ENCODE data around the gene CDK6.
"Not testable (repeated sequence)": the region's sequence is repeated elsewhere in the genome, so short reads cannot be mapped to it uniquely, and the experiment has no call there.

CDK6 gene

DNA sequence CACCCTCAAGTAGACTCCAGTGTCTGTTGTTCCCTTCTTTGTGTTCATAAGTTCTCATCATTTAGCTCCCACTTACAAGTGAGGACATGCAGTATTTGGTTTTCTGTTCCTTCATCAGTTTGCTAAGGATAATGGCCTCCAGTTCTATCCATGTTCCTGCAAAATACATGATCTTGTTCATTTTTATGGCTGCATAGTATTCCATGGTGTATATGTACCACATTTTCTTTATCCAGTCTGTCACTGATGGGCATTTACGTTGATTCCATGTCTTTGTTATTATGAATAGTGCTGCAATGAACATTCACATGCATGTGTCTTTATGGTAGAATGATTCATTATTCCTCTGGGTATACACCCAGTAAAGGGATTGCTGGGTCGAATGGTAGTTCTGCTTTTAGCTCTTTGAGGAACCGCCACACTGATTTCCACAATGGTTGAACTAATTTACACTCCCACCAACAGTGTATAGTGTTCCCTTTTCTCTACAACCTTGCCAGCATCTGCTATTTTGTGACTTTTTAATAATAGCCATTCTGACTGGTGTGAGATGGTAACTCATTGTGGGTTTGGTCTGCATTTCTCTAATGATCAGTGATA, 79.0 kb downstream of the CDK6 start:
- DNase-seq: not testable (repeated sequence)

DNA sequence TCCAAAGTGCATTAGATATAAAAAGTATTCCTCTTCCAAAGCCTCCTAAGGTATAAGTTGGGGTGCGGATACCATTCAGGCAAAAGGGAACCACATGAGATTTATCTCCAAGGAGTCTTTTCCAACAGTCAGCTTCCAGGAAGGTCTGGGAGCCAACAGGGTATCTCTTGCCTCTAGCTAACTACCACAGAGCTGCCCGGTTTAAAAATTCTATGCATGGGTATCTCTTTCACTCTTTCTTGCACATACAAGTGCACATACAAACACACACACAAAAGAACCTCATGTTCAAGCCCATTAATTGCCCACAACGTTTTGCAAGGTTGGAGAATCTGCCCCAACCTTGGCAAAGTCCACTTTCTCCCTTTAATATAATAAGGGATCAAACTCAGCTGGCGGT, 80.7 kb downstream of the CDK6 start:
- no peak for DNase-seq

DNA sequence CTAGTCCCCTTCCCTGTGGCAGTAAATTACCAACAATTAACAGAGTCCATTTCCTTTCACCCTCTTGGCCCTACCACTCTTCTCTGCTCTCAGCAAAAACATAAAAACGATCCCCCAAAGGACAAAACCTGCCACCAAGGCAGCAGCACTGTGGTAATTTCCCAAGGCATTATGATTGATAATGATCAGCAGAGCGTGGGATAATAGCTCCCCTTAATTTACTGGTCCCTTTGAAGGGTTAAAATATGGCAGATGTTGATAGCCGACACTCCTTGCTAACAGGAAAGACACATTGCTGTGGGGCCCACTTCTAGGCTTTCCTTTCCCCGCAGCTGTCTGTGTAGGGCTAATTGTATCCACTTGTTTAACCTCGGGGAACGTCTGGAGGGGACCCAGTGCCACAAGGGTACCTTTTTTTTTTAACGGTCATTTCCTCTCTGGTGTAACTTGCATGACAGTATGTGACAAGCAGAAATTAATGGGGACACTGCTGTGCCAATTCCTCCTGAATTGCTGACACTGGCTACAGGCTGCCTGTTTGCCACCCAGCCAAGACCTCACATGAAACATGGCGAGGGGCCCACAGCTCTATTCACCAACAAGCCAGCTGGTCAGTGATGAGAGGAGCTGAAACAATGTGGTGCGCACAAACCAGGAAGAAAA, 81.3 kb downstream of the CDK6 start:
- DNase-seq: no peak

DNA sequence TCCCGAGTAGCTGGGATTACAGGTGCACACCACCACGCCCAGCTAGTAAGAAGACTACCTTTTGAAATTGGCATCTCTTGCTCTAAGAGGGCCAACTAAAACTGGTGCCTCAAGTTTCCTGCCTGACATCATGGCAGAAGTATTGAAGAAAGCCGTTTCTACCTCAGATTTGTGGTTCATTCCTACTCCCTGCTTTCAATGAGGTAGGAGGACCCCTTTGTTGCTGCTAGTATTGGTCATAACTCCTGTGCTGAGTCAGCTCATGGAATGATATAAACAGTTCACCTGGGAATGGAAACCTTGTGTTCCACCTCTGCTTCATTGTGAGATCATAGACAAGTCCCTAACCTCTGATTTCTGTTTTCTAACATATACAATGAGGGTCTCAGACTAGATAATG, 82.8 kb downstream of the CDK6 start:
- peak; percentile 31 for DNase-seq

DNA sequence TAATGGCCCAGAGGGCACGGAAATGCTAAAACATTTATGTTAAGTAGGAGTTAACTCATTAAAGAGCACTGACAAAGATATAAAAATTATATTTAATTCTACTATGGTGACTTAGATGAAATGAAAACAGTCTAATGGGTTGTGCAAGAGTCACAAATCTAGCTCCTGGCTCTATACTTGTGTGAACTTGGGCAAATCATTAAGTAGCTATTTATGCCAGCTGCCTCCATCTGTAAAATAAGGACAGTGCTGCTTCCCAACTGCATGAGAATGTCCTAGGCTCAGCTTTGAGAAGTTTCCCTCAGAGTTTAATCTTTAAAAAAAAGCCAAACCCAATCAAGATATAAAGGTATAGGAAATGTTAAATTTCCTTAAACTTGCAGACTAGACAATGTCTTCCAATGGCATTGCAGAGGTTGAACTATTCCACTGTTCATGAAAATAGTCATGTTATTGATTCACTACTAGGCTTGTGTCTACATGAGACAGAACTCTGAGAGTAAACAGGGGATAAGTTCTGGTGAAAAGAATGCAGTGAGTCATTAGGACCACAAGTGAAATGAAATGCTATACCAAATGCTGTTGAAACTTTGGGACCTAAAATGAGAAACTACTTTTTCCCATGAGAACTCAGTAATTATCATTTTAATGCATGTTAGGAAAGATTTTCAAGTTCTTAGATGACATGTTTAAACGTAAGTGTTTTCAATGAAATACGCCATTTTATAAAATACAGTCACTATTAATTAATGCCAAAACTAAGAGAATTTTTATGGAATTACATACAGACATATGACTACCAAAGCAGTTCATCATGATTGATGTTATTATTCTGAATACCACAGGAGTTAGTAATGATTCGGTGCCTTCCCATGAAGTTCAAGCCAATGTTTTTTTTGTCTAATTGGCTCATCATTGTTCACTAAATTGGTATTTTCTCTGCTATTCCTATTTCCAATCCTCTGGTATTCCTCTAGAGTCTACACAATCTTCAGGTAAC, 84.2 kb downstream of the CDK6 start:
- DNase-seq: peak; percentile 35

DNA sequence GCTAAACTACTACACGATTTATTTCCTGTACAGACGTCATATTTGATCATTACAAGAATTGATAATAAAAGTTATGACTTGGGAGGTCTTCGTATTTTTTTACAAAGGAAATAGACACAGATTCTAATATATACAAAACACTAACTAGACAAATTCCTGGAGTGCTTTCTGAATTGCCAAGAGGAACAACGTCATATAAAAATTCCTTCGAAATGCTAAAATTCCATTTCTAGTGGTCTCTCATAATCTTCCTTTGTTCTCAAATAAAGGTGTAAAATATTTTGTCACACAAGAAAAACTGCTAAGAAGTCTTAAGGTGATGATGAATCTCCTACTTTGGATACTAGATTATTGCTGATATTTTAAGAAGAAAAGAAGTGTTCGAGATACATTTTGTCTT, 85.4 kb downstream of the CDK6 start:
- DNase-seq: no peak

DNA sequence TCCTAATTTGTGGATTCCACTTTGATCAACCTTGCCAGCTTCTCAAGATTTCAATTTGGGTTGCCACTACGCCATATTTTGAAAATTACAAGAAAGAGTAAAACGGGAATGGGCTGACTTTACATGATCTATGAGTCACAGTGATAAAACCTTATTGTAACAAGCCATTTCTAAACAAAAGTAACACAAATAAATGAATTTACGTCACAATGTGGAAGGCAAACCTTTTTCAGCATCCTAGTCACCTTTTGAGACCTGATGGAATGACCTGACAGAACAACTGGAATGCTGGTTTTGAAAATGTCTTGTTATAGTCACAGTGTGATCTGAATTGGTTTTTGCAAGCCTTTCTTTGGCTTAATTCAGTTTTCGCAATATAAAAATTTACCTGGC, 85.9 kb downstream of the CDK6 start:
- no peak for DNase-seq

DNA sequence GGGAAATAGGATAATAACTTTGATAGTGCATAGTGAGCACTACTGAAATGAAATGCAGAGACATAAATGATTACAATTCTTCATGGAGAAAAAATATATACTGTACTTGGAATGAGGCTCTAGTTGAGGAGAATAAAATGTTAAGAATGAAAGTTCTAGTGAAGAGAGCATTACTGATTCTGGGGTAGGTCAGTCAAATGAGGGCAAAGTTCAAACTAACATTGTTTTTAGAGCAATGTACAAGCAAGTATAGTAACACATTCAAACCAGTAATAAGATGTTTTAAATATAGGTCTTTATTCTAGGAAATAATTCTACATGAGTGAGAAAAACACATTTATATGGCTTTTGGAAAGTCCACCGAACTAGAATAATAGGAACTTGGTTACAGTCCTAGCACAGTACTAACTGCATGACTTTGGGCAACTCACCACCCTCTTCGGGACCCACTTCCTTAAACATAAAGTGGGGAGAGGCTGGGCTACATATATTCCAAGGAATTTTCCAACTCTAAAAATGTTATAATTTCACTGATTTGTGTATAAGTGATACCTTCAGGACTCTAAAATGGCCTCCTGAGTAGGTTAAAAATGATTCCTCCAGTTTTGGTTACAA, 86.4 kb downstream of the CDK6 start:
- DNase-seq: no peak

DNA sequence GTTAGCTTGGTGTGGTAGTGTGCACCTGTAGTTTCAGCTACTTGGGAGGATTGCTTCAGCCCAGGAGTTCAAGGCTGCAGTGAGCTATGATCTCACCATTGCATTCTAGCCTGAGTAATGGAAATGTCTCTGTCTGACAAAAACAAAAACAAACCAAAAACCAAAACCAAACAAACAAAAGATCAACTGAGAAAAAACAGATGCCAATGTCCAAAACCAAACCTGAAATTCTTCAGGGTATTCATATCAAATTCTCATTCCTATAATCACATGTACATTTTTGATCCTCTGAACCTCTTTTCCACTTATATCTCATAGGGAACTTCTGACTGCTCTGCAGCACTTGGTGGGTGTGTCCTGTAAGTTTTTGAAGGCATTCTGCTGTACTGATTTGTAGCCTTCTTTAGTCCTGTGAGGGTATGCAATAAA, 87.0 kb downstream of the CDK6 start:
- no peak for DNase-seq

DNA sequence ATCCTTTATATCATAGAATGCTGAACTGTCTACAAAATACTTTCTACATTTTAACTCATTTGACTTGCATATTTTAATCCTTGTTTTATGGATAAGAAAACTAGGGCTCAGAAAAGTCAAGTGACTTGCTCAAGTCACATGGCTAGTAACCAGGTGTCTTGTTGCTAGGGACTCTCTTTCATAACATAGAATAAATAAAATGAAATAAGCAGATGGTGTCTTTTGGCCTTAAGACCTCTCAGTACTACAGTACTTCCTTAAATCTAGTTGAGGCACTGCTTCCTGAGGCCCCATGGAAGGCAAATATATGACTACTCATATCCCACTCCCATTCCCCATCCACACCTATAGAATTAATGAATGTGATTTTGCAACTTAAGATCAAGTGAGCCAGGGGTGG, 87.9 kb downstream of the CDK6 start:
- no peak for DNase-seq

DNA sequence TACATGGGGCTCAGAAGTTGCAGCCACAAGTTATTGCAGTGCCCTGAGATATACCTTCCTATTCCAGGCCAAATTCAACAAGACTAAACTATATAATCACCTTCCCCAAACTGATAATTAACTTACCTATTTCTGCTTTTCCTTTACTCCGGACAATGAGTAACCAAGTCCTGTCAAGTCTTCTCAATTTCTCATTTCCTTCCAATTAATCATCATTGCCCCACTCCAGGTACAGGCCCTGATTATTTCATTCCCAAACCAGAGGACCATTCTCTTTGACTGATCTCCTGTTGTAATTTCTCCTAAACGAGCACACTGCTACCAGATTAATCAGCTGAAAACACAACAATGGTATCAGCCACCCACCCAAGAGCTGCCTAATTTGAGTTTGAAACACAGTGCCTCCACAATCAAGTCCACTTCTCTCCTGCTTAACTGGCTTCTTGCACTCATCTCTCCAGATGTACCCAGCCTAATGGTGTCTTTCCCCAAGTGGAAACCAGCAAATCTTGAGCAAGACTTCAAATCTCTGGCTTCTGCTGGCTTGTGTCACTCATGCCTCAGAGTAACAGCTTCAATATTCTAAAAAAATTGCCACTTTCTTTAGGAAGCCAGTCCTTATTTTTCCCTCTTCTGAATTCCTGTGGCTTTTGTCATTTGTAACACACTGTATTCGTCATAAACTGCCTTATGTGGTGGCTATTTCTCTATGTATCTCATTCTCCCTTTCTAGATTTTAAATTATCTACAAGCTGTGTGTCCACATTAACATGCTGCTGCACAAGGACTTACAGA, 89.1 kb downstream of the CDK6 start:
- DNase-seq: no peak

DNA sequence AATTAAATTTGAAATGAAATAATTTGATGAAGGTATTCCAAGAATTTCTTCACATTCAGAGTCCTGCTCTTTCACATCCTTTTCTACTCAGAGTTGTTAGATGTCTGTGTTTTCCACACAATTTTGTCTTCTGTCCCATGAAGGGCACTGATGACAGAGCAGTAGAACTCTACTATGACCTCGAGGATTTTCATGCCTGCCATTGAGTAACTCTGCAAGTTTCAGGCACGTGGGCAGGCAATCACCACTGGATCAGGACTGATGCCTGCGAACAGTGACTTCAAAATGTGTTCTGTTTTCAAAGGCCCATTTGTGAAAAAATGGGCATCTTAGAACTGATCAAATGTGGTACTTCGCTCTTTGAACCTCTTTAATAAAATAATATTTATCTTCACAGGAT, 91.1 kb downstream of the CDK6 start:
- no peak for DNase-seq

DNA sequence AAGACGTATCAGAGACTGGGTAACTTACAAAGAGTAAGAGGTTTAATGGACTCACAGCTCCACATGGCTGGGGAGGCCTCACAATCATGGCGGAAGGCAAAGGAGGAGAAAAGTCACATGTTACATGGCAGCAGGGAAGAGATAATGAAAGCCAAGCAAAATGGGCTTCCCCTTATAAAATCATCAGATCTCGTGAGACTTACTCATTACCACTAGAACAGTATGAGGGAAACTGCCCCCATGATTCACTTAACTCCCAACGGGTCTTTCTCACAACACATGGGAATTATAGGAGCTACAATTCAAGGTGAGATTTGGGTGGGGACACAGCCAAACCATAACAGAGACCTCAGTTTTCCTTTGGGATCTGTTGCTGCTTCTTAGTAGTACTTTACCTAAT, 92.2 kb downstream of the CDK6 start:
- not testable (repeated sequence) for DNase-seq

DNA sequence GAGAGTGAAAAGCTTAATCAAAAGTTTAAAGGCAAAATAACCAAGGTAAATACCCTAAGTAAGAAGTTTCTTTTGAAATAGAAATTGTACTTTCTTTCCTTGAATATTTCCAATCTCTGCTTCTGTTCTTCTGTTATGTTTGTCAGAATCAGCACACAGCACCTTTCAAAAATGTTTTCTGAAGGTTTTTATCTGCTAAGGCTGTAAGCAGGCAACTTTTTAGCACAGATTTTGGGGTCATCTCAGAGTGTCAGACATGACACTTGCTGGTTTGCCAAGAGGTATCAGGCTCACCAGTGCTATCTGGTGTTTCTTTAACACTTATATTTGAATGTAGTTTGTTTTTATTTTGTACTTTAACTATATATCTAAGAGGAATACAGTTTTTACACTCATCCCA, 94.2 kb downstream of the CDK6 start:
- no peak for DNase-seq

DNA sequence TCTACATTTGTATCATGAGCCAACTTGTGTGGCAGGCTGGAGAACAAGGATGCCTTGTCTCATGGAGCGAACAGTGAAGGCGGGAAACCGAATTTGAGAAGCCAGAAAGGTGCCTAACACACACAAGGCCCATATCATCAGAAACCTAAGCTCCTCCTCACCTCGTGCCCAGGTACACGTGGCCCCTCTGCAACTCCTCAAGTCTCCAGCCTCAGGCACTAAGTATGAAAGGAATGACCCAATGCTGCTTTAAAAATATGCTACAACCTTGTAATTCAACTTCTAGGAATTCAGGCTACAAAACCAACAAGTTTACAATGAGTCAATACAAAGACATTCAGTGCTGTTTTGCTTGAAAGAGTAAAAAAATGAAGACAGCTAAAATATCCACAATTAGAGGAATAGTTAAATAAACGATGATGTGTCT, 95.7 kb downstream of the CDK6 start:
- DNase-seq: no peak

DNA sequence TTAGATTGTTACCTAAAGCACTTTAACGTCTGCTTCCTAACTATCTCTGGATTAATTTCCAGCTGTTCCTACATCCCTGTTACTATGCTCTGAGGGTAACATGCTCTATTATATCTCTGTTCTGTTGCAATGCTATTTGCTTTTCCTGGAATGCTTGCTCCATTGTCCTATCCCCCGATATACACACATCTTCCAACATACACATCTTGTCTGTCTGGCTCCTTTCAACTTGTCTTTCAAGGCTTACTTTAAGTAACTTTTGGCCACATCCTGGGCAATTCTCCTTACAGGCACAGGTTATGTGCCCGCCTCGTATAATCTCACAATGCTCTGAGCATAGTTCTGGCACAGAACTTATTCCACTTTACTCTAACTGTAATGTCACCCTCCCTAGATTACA, 96.2 kb downstream of the CDK6 start:
- DNase-seq: no peak

DNA sequence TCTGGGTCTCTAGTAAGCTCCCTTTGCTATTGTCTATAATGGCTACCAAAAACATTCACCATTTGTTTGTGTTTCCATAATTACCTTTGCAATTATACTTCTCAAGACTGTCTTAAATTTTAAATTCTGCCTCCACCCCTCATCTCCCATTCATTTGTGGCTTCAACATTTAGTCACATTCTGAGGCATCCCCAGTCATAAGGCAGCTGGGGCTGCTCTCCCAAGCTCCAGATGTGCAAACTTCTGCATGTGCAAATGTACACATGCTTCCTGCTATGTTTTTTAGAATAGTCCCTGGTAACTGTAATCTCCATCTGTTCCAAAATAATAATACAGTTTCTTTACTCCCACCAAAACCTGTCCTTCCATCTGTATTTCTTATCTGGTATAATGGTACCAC, 97.3 kb downstream of the CDK6 start:
- DNase-seq: peak; percentile 49

DNA sequence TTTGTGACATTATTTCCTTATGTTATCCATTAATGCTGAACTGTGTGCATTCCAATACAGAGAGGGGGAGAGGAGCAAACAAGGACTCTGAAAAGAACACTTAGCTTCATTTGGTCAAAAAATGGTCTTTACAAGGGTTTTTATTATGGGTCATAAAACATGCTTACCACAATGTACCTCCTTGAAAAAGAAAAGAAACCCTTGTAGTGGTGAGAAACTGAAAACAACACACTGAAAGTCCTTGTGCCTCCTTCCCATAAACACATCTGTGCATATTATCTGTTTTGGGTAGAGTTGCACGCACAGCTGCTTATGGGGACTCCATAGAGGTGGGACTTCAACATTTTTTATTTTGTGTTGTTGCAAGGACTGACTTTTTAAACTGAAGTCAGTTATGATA, 98.7 kb downstream of the CDK6 start:
- no peak for DNase-seq

DNA sequence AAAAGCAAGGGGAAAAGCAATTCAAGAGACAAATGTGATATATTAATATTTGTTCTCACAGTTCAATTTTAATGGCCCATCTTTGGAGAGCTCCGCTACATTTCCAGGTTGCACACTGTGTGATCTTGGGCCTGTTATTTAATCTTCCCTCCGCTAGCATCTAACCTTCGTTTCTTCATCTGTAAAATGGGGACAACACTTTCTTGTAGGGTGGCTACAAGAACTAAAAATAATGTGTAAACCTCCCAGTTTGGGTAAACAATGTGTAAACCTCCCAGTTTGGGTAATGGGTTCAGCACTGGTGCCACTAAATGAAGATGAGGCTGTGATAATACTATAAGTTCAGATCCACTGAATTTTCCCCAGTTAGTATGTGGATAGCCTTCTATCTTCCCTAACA, 99.5 kb downstream of the CDK6 start:
- DNase-seq: no peak

DNA sequence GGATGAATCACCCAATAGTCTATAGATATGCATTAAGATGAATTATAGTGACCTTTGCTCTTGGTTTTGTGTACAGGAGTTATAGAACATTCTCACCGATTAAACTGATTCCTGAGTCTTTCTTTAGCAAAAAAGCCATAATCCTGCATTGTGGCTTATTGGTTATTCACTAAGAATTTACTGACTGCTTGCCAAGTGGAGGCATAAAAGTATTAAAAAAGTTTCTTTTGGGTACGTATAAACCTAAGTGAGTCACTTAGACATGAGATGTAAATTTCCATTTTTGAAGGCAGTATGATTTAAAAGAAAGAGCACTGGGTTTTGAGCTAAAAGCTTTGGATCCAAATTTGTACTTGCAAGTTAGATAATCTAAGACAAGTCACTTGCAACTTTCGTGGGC, 100.7 kb downstream of the CDK6 start:
- no peak for DNase-seq

DNA sequence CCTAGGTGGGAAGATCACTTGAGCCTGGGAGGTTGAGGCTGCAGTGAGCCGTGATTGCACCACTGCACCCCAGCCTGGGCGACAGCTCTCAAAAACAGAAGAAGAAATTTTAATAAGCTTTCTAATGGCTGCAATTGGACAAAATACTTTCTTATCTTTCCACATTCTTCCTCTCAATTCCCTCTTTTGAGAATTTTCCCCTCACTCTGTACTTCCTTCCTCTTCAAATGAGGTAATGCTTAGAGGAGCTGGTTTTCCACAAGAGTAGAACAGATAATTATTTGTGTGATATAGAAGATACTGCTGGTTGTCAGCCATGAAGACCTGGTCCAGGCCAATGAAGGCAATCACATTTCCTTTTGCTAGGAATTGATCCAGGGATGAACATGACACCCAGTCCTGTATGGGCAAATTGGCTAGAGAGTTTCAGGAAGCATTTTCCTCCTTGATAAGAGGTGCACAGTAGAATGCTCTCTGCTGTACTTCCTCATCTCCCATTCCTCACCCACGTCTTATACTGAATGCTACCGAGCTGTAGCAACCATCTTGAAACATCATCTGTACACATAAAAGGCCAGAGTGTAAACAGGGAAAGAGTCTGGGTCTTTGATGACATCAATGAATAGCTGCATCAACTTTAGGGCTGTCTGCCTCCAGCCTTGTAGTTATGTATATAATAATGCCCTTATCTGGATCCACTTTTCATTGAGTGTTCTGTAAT, 103.9 kb downstream of the CDK6 start:
- no peak for DNase-seq
